SK-N-MC (cell line): ENCODE data around the gene MDM4.

Experiments used
- DNase-seq: peaks from one replicate; pipeline ENCODE4 v3.0.0-alpha.2; 2011; ENCODE audit warnings: low read depth, low spot score
- H3K27ac ChIP-seq: fragments of 200-600 bp; sonication (generic); 2 replicates; pipeline ENCODE4 v1.5.1; 2016; ENCODE audit warnings: mixed run types
- H3K36me3 ChIP-seq: fragments of 200-600 bp; sonication (generic); 2 replicates; pipeline ENCODE4 v1.6.1; 2017; ENCODE audit warnings: antibody characterized with exemption, low read length, mixed read lengths; ENCODE audit not compliant: insufficient read depth
- H3K4me3 ChIP-seq: fragments of 200-600 bp; sonication (generic); 2 replicates; pipeline ENCODE4 v1.5.1; 2016
- H3K9ac ChIP-seq: fragments of 200-600 bp; sonication (generic); 2 replicates; pipeline ENCODE4 v1.8.0; 2017; ENCODE audit warnings: mixed run types, mixed read lengths; ENCODE audit not compliant: insufficient read length
- H3K9me3 ChIP-seq: fragments of 200-600 bp; sonication (generic); 2 replicates; pipeline ENCODE4 v1.6.1; 2017; ENCODE audit warnings: low read depth, mild to moderate bottlenecking, antibody characterized with exemption, low read length, moderate library complexity, mixed read lengths
- EZH2 ChIP-seq: fragments of 200-600 bp; sonication (generic); IDR thresholded peaks from one replicate; pipeline ENCODE4 v1.6.1; 2017; ENCODE audit warnings: antibody characterized with exemption
- FOXP2 ChIP-seq: optimal IDR thresholded peaks from 2 replicates; pipeline ENCODE3; 2011; ENCODE audit warnings: mild to moderate bottlenecking, moderate library complexity; ENCODE audit not compliant: insufficient read depth; ENCODE audit errors: extremely low read length, control extremely low read depth
- POLR2AphosphoS5 ChIP-seq: IDR thresholded peaks from 2 replicates; pipeline ENCODE4 v1.6.1; 2012; ENCODE audit warnings: mild to moderate bottlenecking, low read depth, low read length, borderline replicate concordance

MDM4 gene

GRCh38 chr1:204581759-204582158 lies 65.6 kb downstream of the MDM4 start:
- no peak for DNase-seq
- H3K36me3 ChIP-seq, result no peaks in the 10 kb centered on the region
- no peak overlapping the region for H3K4me3 ChIP-seq
- TF ChIP-seq EZH2, result no peak
- no peak for TF ChIP-seq FOXP2
- no peak for TF ChIP-seq POLR2AphosphoS5
- no peaks in the 10 kb centered on the region for H3K9me3 ChIP-seq
- H3K9ac ChIP-seq, result no peak overlapping the region
- H3K27ac ChIP-seq, result no peak overlapping the region

- DNase-seq, result peak; percentile 47
- H3K36me3 ChIP-seq, result no peaks in the 10 kb centered on the region
- H3K9me3 ChIP-seq, result no peaks in the 10 kb centered on the region
- TF ChIP-seq FOXP2 (no peak), POLR2AphosphoS5 (no peak), EZH2 (no peak)
- peak overlapping the region; percentile 2 for H3K27ac ChIP-seq
- no peak overlapping the region for H3K4me3 ChIP-seq
- no peak overlapping the region for H3K9ac ChIP-seq
These were observed 67.9 kb downstream of the MDM4 start for GRCh38 chr1:204583909-204584632.

GRCh38 chr1:204584699-204585372 lies 68.6 kb downstream of the MDM4 start:
- Histone ChIP-seq H3K9ac (no peak overlapping the region), H3K36me3 (no peaks in the 10 kb centered on the region), H3K9me3 (no peaks in the 10 kb centered on the region), H3K4me3 (no peak overlapping the region), H3K27ac (peak overlapping the region; percentile 2)
- DNase-seq, result no peak
- TF ChIP-seq EZH2 (no peak), POLR2AphosphoS5 (no peak), FOXP2 (no peak)

- Histone ChIP-seq H3K36me3 (no peaks in the 10 kb centered on the region), H3K9ac (no peak overlapping the region), H3K9me3 (no peaks in the 10 kb centered on the region), H3K27ac (no peak overlapping the region), H3K4me3 (no peak overlapping the region)
- no peak for DNase-seq
- TF ChIP-seq FOXP2 (no peak), POLR2AphosphoS5 (no peak), EZH2 (no peak)
These were observed 71.4 kb downstream of the MDM4 start for GRCh38 chr1:204587621-204588020.

- no peak for TF ChIP-seq EZH2
- no peak for TF ChIP-seq POLR2AphosphoS5
- TF ChIP-seq FOXP2, result no peak
- H3K9ac ChIP-seq, result no peak overlapping the region
- no peak for DNase-seq
- no peak overlapping the region for H3K4me3 ChIP-seq
- H3K9me3 ChIP-seq, result no peaks in the 10 kb centered on the region
- no peak overlapping the region for H3K27ac ChIP-seq
- H3K36me3 ChIP-seq, result no peaks in the 10 kb centered on the region
These were observed 72.6 kb downstream of the MDM4 start for GRCh38 chr1:204588826-204589225.

- Histone ChIP-seq H3K4me3 (no peak overlapping the region), H3K9me3 (no peaks in the 10 kb centered on the region), H3K27ac (no peak overlapping the region), H3K36me3 (no peaks in the 10 kb centered on the region), H3K9ac (no peak overlapping the region)
- no peak for DNase-seq
- no peak for TF ChIP-seq POLR2AphosphoS5
- no peak for TF ChIP-seq FOXP2
- TF ChIP-seq EZH2, result no peak
These were observed 73.3 kb downstream of the MDM4 start for GRCh38 chr1:204589409-204590038.

GRCh38 chr1:204591473-204592090 lies 75.4 kb downstream of the MDM4 start:
- no peak for TF ChIP-seq POLR2AphosphoS5
- no peak for TF ChIP-seq EZH2
- Histone ChIP-seq H3K9ac (no peak overlapping the region), H3K27ac (no peak overlapping the region), H3K36me3 (no peaks in the 10 kb centered on the region), H3K9me3 (no peaks in the 10 kb centered on the region), H3K4me3 (no peak overlapping the region)
- DNase-seq, result no peak

GRCh38 chr1:204592246-204592948 lies 76.2 kb downstream of the MDM4 start:
- no peak overlapping the region for H3K4me3 ChIP-seq
- TF ChIP-seq POLR2AphosphoS5 (no peak), FOXP2 (no peak), EZH2 (no peak)
- no peak overlapping the region for H3K9ac ChIP-seq
- no peak overlapping the region for H3K27ac ChIP-seq
- no peak for DNase-seq
- no peaks in the 10 kb centered on the region for H3K9me3 ChIP-seq
- no peaks in the 10 kb centered on the region for H3K36me3 ChIP-seq
